MM.1S (cell line): ENCODE measurements around the gene EVI5.

ENCODE experiments used
- CTCF ChIP-seq: fragments of 300-600 bp; sonication (generic); IDR thresholded peaks from 2 replicates; pipeline ENCODE4 v1.5.1; 2016; ENCODE audit warnings: antibody characterized with exemption, low read length, mixed read lengths
- EZH2 ChIP-seq: fragments of 300-600 bp; sonication (generic); optimal IDR thresholded peaks from 2 replicates; pipeline ENCODE3; 2017; ENCODE audit warnings: low read depth, mild to moderate bottlenecking, antibody characterized with exemption, low read length, mixed read lengths

- TF ChIP-seq CTCF (no peak), EZH2 (no peak)
Observed at GRCh38 chr1:92538048-92538412, 246.9 kb downstream of the EVI5 start.
